Spinal cord (tissue), 10 donors: ENCODE measurements around the gene SPEN. TPM values are rescaled to one million over a fixed set of nuclear protein-coding genes. Genes with fewer than 3 reads are reported as not detected.
"Not testable (repeated sequence)": the region's sequence is repeated elsewhere in the genome, so short reads cannot be mapped to it uniquely, and the experiment has no call there.

Source experiments
- DNase-seq, 6 donors: peaks; one replicate each; pipeline versions ENCODE4 v3.0.0 to v3.0.0-alpha.2; 2013 to 2015; ENCODE audit warnings: low spot score in 6 of 6, low read depth in 4 of 6
- H3K27ac ChIP-seq: one replicate; pipeline ENCODE4 v1.5.1; 2013; ENCODE audit warnings: low read depth, low read length, control low read depth
- H3K27me3 ChIP-seq: one replicate; pipeline ENCODE4 v1.6.1; 2013; ENCODE audit warnings: low read length; ENCODE audit not compliant: control insufficient read depth, insufficient read depth
- H3K36me3 ChIP-seq: one replicate; pipeline ENCODE4 v1.6.1; 2013; ENCODE audit warnings: low read length; ENCODE audit not compliant: control insufficient read depth, insufficient read depth
- H3K4me1 ChIP-seq: one replicate; pipeline ENCODE4 v1.6.1; 2013; ENCODE audit warnings: low read length; ENCODE audit not compliant: control insufficient read depth, insufficient read depth
- H3K4me3 ChIP-seq: one replicate; pipeline ENCODE4 v1.5.1; 2013; ENCODE audit warnings: low read depth, low read length, control low read depth
- H3K9me3 ChIP-seq: one replicate; pipeline ENCODE4 v1.6.1; 2013; ENCODE audit warnings: low read length; ENCODE audit not compliant: control insufficient read depth, insufficient read depth
- WGBS: methylation state at CpG from one replicate; pipeline ENCODE4 v1.1.5; 2013; ENCODE audit warnings: missing lambda C conversion rate; ENCODE audit not compliant: insufficient coverage; 5-methylcytosine and 5-hydroxymethylcytosine counted together
- polyA plus RNA-seq, 2 donors: library from polyadenylated mRNA; unstranded; fragments of 120-200 nt; gene quantifications; one replicate each; pipeline ENCODE4 v1.2.1, GENCODE V29; 2013; ENCODE audit not compliant: insufficient read length in 2 of 2
- total RNA-seq, 2 donors: library from RNA; depleted of rRNA in 1 of 2; stranded (reverse); fragments of 120-200 nt in 1 of 2; fragments of >200 nt in 1 of 2; gene quantifications; one replicate each; pipeline versions ENCODE4 v1.2.3 to v1.2.4, GENCODE V29; 2013 to 2014
- donor health status: healthy.

Gene SPEN
- total and polyA plus RNA-seq, 4 donors: 37.9 to 79.9 (median 66.8) TPM

GRCh38 chr1:15838721-15839120, 8.8 kb upstream of the SPEN start:
- Histone ChIP-seq H3K27ac (no peak overlapping the region), H3K4me1 (peaks cover 27% of the 10 kb centered on the region), H3K36me3 (no peaks in the 10 kb centered on the region), H3K9me3 (no peaks in the 10 kb centered on the region), H3K27me3 (no peaks in the 10 kb centered on the region), H3K4me3 (no peak overlapping the region)
- DNase-seq: no peak
- 100% methylated on average over 2 of the region's 4 CpGs for WGBS

GRCh38 chr1:15843826-15844572, 3.5 kb upstream of the SPEN start:
- peak in 3 of 6 donors; percentile 70 to 91 (median 91) for DNase-seq
- Histone ChIP-seq H3K4me3 (no peak overlapping the region), H3K36me3 (no peaks in the 10 kb centered on the region), H3K9me3 (no peaks in the 10 kb centered on the region), H3K27ac (no peak overlapping the region), H3K4me1 (peaks cover 24% of the 10 kb centered on the region), H3K27me3 (no peaks in the 10 kb centered on the region)
- WGBS: no CpG with 5 or more reads among the region's 3 CpGs

GRCh38 chr1:15846056-15846455, 1.5 kb upstream of the SPEN start:
- peaks cover 27% of the 10 kb centered on the region for H3K4me1 ChIP-seq
- DNase-seq, H3K36me3 ChIP-seq, H3K27ac ChIP-seq, H3K9me3 ChIP-seq, H3K27me3 ChIP-seq, H3K4me3 ChIP-seq: not testable (repeated sequence)
- WGBS: 98% methylated on average over 7 of the region's 11 CpGs

GRCh38 chr1:15847893-15848142, 311 bp downstream of the SPEN start:
- peak overlapping the region; percentile 94 for H3K4me3 ChIP-seq
- peaks cover 36% of the 10 kb centered on the region for H3K4me1 ChIP-seq
- no peaks in the 10 kb centered on the region for H3K9me3 ChIP-seq
- WGBS: 0% methylated on average over 34 of the region's 34 CpGs
- H3K27me3 ChIP-seq: no peaks in the 10 kb centered on the region
- H3K36me3 ChIP-seq: no peaks in the 10 kb centered on the region
- DNase-seq: no peak
- peak overlapping the region; percentile 64 for H3K27ac ChIP-seq

- peak in 2 of 6 donors; percentile 57 to 62 for DNase-seq
- WGBS: under 1% methylated on average over 97 of the region's 104 CpGs
- peak overlapping the region; percentile 94 for H3K4me3 ChIP-seq
- no peaks in the 10 kb centered on the region for H3K36me3 ChIP-seq
- peak overlapping the region; percentile 96 for H3K27ac ChIP-seq
- H3K27me3 ChIP-seq: no peaks in the 10 kb centered on the region
- peaks cover 34% of the 10 kb centered on the region for H3K4me1 ChIP-seq
- no peaks in the 10 kb centered on the region for H3K9me3 ChIP-seq
Observed at GRCh38 chr1:15848143-15848928, 829 bp downstream of the SPEN start.

GRCh38 chr1:15848929-15849774, 1.6 kb downstream of the SPEN start:
- peak overlapping the region; percentile 94 for H3K4me3 ChIP-seq
- no peaks in the 10 kb centered on the region for H3K27me3 ChIP-seq
- no peaks in the 10 kb centered on the region for H3K36me3 ChIP-seq
- peak overlapping the region; percentile 96 for H3K27ac ChIP-seq
- H3K9me3 ChIP-seq: no peaks in the 10 kb centered on the region
- peak; percentile 82 to 98 (median 88) for DNase-seq
- WGBS: 0% methylated on average over 24 of the region's 44 CpGs
- peaks cover 33% of the 10 kb centered on the region for H3K4me1 ChIP-seq

- Histone ChIP-seq H3K4me3 (peak overlapping the region; percentile 94), H3K4me1 (peaks cover 33% of the 10 kb centered on the region), H3K27me3 (no peaks in the 10 kb centered on the region), H3K9me3 (no peaks in the 10 kb centered on the region), H3K27ac (peak overlapping the region; percentile 96), H3K36me3 (no peaks in the 10 kb centered on the region)
- DNase-seq: peak in 5 of 6 donors; percentile 72 to 98 (median 86)
- 0% methylated on average over 14 of the region's 16 CpGs for WGBS
Observed at GRCh38 chr1:15849775-15850324, 2.3 kb downstream of the SPEN start.

GRCh38 chr1:15850471-15851001, 3.0 kb downstream of the SPEN start:
- Histone ChIP-seq H3K9me3 (no peaks in the 10 kb centered on the region), H3K27me3 (no peaks in the 10 kb centered on the region), H3K36me3 (no peaks in the 10 kb centered on the region), H3K4me1 (peaks cover 31% of the 10 kb centered on the region), H3K4me3 (peak overlapping the region; percentile 94), H3K27ac (peak overlapping the region; percentile 96)
- no CpG with 5 or more reads among the region's 2 CpGs for WGBS
- DNase-seq: peak in 2 of 6 donors; percentile 43 to 63
